Choroid plexus epithelial cell (primary cell): ENCODE data around the gene CSTPP1.
A peak's percentile ranks its signal among the peaks of the same experiment; 100 is the strongest.

Experiments used
- DNase-seq: peaks from one replicate; pipeline ENCODE4 v3.0.0-alpha.2; 2010; ENCODE audit warnings: low read depth
- H3K4me3 ChIP-seq: 2 replicates; pipeline ENCODE4 v1.5.1; 2011; ENCODE audit warnings: low read depth, mild to moderate bottlenecking, control low read depth, low read length, moderate library complexity
- TF ChIP-seq, protein P1 (sequence below): conservative IDR thresholded peaks from 2 replicates; pipeline ENCODE4 v1.5.1; 2011; ENCODE audit warnings: low read depth, mild to moderate bottlenecking, control low read depth, inconsistent platforms, low read length, moderate library complexity

The CSTPP1 gene

DNA sequence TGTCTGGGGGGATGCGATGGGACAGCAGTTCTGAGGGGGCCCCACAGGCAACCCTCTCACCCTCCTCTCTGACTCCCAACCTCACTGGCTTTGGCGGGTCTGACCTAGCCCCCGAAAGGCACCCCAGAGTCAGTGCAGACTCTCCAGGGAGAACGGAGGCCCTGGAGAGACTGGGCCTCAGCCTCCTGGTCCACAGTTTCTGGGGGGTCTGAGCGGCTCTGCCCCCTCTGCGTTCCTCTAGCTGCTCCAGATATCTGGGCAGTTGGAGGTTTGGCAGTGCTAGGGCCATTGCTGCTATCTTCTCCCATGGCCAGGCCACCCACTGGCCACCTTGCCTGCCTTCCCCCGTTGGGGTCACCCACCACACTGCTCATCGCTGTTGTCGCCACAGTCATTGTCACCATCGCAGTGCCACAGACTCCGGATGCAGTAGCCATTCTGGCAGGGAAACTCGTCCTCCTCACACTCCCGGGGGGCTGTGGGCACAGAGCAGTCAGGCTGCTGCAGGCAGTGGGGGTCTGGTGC is 37.0 kb upstream of the CSTPP1 start:
- TF ChIP-seq, protein P1, sequence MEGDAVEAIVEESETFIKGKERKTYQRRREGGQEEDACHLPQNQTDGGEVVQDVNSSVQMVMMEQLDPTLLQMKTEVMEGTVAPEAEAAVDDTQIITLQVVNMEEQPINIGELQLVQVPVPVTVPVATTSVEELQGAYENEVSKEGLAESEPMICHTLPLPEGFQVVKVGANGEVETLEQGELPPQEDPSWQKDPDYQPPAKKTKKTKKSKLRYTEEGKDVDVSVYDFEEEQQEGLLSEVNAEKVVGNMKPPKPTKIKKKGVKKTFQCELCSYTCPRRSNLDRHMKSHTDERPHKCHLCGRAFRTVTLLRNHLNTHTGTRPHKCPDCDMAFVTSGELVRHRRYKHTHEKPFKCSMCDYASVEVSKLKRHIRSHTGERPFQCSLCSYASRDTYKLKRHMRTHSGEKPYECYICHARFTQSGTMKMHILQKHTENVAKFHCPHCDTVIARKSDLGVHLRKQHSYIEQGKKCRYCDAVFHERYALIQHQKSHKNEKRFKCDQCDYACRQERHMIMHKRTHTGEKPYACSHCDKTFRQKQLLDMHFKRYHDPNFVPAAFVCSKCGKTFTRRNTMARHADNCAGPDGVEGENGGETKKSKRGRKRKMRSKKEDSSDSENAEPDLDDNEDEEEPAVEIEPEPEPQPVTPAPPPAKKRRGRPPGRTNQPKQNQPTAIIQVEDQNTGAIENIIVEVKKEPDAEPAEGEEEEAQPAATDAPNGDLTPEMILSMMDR, result no peak

DNA sequence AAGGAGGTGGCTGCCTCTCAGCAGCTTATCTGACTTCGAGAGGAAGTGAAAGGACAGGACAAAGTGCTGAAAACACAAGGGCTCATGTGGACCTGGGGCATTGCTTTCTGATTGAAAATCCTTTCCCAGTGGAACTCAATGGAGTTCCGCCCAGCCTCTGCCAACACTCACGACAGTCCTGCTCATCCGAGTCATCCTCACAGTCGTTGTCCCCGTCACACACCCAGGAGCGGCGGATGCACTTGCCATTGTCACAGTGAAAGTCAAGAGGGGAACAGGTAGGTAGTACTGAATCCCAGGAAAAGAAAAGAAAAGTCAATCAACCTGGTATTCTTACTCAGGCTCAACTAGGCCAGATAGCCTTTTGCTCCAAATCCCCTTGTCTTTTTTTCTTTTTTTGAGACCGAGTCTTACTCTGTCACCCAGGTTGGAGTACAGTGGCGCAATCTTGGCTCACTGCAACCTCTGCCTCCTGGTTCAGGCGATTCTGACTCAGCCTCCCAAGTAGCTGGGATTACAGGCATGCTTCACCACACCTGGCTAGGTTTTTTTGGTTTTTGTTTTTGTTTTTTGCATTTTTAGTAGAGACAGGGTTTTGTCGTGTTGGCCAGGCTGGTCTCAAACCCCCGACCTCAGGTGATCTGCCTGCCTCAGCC is 36.3 kb upstream of the CSTPP1 start:
- H3K4me3 ChIP-seq, result no peak overlapping the region
- DNase-seq, result no peak
- TF ChIP-seq, protein P1, result no peak

More for the DNA sequence above, 37.0 kb upstream of the CSTPP1 start:
- DNase-seq, result no peak
- no peak overlapping the region for H3K4me3 ChIP-seq

DNA sequence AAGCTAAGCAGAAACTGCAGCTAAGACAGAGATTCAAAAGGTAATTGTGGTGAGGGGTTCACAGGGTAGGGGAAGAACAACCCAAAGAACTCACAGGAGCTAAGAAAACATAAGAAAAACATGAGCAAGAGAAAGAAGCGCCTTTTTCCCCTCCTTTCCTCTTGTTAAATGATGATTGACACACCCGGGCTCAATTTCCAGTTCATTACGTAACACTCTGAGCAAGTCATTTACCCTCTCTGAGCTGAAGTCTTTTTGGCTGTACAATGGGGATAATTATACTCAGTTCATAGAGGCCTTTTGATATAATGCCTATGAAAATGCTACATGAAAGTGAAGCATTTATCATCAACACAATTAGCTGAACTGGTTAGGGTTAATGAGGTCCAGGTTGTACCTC is 35.4 kb upstream of the CSTPP1 start:
- TF ChIP-seq, protein P1, result no peak
- DNase-seq, result no peak
- no peak overlapping the region for H3K4me3 ChIP-seq

DNA sequence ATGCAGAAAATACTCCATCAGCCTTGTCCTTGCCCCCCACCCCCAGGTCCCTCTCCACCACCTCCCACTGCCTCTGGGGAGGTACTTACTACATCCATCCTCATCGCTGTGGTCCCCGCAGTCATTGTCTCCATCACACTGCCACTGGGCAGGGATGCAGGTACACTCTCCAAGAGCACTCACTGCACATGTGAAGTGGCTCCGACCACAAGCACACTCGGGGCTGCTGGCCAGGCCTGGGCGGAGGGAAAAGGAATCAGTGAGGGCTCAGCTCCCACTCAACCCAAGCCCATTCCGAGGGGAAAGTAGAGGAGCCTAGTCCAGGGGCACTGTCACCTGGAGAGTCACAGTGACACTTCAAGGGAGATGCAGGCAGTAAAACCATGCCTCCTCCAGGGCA is 33.9 kb upstream of the CSTPP1 start:
- H3K4me3 ChIP-seq, result no peak overlapping the region
- DNase-seq, result no peak
- TF ChIP-seq, protein P1, result no peak

DNA sequence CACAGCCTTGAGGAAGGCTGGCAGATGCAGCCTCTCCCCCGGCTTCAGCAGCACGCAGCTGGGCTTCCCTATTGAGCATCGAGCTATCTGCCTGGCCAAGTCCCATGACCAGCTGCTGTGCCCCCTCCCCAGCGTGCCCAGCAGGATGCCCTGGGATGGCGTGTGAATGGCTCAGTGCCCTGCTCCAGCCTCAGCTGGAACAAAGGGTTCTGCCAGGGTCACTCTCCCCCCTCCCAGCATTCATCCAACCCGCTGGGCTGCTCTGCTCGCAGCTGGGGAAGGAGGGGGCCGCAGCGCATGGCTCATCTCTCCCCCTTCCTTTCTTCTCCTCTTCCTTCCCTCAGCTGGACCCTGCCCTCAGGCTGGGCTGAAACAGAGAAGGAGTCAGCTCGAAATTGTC is 32.7 kb upstream of the CSTPP1 start:
- TF ChIP-seq, protein P1, result no peak
- DNase-seq, result peak; percentile 34
- H3K4me3 ChIP-seq, result no peak overlapping the region

DNA sequence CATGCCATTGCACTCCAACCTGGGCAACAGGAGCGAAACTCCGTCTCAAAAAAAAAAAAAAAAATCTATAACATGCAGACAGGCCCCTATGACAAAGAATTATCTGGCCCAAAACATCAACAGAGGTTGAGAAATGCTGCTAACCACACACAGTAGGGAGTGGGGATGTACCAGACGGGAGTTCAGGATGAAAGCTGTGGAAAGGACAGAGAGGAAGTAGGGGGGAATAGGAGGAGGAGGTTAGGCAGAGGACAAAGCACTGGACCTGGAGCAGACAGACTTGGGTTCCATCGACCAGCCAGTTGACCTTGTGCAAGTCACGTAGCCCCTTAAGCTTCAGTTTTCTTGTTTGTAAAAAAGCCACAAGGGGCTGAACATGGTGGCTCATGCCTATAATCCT is 30.8 kb upstream of the CSTPP1 start:
- DNase-seq, result peak; percentile 79
- TF ChIP-seq, protein P1, result no peak
- H3K4me3 ChIP-seq, result no peak overlapping the region

DNA sequence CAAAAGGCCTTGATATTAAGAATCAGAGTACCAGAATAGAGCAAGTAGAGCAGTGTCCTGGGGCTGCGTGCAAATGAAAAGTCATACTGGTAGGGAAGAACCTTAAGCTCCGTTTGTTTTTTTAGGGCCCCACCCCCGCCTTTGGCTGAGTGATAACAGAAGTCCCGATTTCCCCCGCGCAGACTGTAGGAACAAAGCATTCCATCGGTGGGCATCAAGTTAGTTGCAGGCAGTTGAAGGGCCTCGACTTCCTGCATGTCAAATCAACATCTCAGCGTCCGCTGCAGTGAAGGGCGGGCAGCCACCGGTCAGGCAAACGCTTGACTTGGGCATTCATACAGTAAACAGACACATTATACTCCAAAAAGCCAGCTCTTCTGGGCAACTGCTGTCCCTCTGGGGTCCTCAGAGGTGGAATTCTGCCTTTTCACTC is 29.9 kb upstream of the CSTPP1 start:
- H3K4me3 ChIP-seq, result no peak overlapping the region
- TF ChIP-seq, protein P1, result no peak
- peak; percentile 20 for DNase-seq
